NCI-H82 (cell line): ENCODE results near the gene RNF220.
"Not testable (repeated sequence)": the region's sequence is repeated elsewhere in the genome, so short reads cannot be mapped to it uniquely, and the experiment has no call there.

Source experiments
- DNase-seq: peaks from one replicate; lab custom pipeline; 2025; lab: John Stamatoyannopoulos, UW

The RNF220 gene

DNA sequence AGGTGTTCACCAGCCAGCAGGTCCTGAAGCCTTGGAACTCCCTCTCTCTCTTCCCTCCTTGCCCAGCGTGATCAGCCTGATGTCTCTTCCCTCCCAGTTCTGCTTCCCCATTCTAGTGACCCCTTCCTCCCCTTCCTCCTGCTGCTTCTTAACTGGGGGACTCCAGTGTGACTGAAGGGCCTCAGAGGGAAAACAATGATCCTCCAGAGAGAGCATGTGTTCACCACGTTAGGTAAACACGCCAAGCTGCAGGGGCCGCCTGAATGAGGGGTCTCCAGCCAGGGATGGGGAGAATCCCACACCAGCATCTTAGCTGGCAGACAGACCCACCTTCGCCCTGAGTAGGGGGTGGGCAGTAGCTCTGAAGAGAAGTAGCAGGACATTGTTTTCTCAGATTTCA lies 144.5 kb downstream of the RNF220 start:
- DNase-seq = no peak

DNA sequence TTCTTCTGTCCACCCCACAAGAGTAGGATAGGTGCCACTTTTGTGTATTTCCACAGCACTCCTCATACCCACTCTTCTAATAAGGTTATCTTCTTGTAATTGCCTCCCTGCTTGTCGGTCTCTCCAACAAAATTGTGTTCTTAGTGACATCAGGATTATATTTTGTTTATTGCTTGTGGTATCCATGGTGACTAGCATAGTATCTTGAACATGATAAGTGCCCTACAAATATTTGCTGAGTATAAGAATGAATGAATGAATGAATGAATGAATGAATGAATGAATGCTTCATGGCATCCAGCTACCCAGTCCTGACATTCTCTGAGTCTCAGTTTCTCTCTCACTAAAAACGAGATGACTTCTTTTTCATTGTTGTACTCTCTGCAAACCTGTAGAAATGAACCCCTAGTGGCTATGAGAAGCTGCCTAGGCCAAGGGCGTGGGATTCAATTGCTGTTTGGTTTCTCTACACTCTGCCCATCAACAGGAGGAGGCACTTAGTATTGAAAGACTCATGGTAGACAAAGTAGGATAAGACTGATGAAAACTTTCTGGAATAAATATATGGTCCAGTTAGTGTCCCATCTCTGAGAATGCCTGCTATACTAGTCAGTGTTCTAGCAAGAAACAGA lies 148.2 kb downstream of the RNF220 start:
- peak; percentile 42 for DNase-seq

DNA sequence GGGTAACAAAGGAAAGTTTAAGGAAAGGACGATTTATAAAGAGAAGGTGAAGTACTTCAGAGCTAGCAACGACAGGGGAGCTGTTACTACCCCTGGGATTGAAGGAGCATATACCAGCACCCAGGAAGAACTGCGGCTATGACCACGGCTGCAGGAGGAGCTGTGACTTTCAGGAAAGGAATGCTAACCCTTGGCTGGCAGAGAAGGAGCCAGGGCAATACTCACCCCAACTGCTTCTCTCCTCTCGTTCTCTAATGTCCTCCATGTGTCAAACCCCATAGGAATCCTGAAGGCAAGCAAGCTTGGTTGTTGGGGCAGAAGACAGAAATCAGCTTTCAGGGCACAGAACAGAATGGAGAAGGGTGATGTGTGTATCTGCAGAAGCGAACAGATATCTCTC lies 148.7 kb downstream of the RNF220 start:
- no peak for DNase-seq

DNA sequence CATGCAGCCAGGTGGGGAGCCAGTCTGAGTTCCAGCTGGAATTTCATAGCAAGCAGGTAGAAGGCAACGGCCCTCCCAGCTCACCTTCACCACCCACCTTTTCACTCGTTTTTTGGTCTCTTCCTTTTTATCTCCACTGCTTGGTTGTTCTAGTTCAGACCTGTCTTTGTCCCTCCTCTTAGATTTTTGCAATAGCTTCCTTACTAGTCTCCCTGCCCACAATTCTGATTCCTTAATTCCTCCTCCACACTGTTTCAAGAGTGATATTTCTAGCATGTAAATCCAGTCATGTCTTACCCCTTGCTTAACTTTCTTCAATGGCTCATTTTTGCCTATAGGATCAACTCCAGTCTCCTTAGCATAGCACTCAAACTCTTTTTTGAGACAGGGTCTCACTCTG lies 149.7 kb downstream of the RNF220 start:
- no peak for DNase-seq

DNA sequence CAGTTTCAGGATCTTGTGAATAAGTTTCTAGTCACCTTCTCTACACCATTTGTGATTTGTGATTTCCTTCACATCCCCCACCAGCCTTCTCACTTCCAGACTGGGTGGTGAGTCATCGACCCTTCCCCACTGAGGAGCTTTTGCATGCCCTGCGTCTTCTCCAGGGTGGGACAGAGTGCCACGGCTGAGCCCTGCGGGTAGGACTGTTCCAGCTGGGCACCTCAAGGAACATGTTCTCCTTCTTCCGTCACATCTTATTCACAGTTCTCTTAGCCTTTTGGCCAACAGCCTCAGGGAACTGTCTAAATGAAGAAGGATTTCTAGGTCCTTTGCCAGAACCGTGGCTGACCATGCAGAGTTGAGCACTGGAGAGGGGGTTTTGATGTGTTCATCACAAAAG lies 152.7 kb downstream of the RNF220 start:
- no peak for DNase-seq

DNA sequence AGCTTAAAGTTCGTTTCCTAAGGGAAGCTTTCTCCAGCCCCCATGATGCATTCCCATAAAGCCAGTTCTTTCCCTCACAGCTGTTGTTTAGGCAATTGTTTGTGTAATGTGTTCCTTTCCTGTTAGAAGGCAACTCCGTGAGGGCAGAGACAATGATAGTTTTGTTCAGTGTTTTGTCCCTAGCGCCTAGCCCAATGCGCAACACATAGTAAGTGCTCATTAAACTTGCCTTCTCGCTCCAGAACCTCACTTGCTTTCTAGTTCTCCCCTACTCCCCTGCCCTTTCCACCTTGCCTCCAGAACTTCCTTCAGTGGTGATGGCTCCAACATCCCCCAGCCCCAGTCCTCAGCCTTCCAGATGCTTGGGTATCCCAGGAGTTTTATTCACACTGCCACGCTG lies 153.8 kb downstream of the RNF220 start:
- DNase-seq = no peak

DNA sequence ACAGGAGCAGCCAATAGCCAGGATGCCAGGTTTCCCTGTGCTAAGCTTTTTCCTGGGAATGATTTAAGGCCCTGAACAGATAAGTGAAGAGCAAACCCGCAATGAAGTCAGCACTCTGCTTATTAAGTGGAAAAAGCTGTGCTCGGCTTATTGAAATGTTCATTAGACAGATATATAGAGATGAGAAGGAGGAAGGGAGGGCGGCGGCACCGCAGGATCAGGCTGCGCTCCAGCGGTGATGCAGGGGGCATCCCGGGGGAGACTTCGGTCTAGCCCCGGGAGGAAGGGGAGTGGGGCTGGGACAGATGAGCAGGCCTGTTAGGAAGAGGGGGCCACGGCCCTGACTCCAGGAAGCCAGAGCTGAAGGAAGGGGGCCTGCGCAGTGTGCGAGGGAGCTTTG lies 154.3 kb downstream of the RNF220 start:
- DNase-seq = no peak

DNA sequence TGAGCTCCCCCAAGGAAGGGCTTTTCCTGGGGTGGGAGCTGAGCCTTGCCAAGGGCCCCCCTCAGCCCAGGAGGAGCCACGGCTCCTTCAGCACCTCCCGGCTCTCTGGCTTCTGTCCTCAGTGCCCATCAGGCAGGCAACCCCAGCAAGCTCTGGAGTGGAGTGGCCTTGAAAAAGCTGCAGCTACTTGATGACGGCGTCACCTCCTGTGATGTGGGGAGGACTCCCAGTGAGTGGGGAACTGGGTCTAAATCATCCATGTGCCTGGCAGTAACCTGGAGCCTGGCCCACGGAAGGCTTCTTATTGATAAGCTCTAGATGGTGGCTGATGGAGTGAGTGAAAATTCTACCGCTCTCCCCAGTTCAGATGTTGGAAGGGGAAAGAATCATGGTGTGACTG lies 154.9 kb downstream of the RNF220 start:
- DNase-seq = no peak

DNA sequence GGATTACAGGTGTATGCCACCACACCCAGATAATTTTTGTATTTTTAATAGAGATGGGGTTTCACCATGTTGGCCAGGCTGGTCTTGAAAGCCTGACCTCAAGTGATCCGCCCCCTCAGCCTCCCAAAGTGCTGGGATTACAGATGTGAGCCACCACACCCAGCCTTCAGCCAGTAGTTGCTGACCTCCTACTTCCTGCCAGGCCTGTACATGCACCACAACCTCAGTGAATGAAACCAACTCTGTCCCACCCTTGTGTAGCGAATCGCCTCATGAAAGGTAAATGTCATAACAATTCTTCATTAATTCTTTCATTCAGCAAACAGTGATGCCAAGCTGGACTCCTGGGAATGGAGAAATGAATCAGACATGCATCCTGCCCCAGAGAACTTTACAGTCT lies 155.6 kb downstream of the RNF220 start:
- not testable (repeated sequence) for DNase-seq

DNA sequence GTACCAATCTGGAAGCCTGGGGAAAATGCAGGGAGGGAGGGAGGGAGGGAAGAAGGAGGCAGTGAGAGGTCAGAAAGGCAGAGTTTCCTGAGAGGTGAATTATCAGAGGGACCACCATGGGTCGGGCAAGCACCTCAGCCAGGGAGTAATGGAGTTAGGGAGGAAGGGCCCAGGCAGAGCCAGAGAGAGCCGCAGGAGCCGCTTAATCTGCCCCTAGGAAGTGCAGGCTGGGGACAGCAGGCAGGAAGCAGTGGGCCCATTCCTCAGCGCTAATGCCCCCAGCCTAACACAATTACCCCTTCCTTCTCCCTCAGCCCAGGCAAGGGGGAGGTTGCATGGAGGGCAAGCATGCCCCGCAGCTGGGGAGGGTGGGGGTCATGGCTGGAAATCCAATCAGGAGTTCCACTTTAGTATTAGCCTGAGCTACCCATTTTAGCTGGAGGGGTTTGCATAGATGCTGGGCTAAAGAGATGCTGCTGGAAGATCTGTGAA lies 160.2 kb downstream of the RNF220 start:
- peak; percentile 80 for DNase-seq

DNA sequence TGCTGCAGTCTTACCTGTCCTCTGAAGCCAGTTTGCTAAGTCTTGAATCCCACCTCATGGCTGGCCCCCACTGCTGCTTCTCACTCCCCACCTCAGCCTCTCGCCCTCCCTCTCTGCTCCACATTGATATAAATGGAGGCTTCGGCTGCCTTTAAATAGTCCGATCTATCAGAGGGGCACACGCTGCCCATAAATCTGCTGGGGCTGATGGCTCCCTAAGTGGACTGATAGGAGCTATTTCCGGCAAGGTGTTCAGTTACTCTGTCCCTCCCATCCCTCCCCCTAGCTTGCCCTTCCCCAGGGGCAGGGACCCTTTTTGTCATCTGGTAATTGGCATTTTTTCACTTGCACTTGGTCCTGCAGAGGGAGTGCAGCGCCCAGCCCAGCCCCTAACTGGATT lies 160.8 kb downstream of the RNF220 start:
- DNase-seq = peak; percentile 18

DNA sequence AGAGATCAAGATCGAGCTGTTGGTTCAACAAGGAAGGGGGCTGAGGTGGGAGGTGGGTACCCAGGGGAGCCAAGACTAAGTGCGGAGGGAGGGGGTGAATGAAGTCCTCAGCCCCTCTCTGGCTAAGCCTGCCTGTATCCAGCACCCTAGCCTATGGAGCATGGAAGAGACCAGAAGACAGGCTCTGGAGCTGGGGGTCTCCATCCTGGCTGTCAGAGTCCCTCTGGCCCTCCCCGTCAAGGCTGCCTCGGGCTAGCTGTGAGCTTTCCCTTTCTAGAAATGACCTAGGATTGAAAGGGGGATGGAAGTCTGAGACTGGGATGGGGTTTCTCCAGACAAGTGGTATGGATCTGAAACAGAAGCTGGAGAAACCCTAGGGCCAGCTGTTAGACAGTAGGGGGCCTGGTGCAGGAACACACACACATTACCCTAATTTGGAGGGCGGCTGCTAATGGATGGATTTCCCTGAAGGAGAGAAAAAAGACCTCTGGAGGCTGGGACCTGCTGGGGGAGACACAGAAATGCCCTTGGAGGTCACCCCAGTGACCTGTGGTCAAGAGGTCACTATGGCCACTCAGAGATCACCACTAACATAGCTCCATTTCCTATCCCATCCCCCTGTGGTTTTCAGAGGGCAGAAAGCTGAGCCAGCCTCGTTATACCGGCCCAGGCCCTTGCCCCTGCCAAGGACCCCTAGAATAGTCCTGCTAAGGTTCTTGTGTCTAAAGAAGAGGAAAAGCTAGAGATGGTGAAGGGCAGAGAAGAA lies 161.4 kb downstream of the RNF220 start:
- no peak for DNase-seq

DNA sequence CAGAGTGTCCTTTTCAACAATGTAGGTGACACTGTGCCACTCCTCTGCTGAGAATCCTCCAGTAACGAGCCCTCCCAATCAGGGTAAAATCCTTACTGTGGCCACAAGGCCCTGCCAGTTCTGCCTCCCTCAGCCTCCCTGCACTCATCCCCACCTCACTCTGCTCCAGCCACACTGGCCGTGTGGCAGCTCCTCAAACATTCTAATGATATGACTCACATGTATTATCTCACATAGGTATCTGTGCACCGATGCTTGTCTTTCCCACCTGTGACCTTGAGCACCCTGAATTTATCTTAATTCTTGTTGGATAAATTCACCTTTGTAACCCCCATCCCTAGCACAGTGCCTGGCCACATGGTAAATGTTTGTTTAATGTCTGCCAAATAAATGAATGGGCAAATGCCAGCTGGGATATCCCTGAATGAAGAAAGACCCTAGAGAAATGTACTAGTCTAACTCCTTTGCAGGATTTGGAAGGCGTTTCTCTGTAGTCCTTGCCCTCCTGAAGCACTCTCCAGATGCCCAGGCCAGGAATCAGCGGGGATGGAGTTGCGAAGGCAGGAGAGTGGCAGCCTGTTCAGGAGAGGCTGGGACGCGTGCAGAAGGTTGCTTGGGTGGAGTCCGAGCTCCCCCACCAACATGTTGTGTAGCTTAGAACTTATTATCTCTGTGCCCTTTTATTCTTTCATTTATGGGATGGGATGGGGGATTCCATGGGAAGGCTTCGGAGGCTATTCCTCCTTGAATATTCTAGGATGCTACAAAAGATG lies 163.3 kb downstream of the RNF220 start:
- no peak for DNase-seq

DNA sequence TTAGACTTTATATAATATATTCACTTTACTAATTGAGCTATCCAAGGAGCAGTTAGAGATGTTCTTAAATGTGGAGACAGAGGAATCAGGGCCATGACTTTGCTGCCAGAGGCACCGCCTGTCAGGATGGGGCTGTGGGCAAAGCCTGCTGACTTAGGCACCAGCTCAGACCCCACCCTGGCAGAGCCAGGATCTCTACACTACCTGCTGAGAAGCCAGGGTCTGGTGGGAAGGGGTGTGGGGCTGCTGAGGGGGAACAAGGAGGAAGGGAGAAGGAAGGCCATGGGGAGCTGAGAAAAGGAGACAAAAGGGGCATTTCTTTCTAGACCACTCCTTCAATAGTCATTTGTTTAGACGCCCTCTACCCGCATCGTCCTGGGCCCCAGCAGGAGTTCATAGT lies 164.4 kb downstream of the RNF220 start:
- DNase-seq = no peak

DNA sequence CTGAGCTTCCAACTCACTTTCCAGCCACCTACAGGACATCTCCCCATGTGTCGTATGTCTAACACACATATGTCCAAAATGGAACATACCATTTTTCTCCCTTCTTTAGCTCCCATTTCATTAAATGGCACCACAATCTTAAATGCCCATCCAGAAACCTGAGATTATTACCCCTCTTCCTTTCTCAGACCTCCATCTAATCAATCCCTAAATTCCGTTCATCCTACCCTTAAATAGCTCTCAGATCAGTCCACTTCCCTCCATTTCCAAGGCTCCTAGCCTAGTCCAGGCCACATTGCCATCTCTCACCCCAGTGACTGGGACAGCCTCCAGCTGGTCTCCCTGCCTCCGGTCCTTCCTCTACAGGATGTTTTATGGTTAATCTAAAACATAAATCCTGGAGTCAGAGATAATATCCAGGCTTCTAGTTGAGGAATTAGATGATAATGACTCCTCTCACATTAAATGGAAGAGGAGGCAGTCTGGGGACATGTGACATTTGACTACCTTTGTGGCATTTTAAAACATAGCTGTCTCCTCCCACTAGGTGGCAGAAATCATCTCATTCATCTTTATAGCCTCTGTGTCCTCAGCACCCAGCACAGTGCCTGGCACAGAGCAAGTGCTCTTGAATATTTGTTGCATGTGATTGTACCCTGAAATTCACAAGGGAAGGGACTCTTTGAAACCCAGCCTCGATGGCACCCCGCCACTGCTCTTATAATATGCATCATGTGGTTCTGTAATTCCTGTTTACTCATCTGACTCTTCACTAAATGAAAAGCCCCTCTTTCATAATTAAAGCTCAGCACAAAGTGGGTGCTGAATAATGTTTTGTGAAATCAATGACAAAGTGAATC lies 166.9 kb downstream of the RNF220 start:
- DNase-seq = peak; percentile 65

DNA sequence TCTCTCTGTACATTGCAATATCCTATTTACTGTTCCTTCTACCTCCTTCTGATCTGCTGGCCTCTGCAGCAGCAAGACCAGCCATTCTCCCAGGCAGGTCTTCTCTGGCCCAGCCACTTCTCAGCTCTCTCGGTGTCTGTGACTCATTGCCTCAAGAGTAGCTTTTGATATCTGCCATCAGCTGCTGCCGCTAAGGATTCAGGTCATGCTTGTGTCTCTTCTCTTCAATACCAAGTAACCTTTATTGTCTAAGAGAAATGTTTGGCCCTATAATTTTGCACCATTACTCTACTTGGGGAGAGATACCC lies 167.5 kb downstream of the RNF220 start:
- DNase-seq = no peak

DNA sequence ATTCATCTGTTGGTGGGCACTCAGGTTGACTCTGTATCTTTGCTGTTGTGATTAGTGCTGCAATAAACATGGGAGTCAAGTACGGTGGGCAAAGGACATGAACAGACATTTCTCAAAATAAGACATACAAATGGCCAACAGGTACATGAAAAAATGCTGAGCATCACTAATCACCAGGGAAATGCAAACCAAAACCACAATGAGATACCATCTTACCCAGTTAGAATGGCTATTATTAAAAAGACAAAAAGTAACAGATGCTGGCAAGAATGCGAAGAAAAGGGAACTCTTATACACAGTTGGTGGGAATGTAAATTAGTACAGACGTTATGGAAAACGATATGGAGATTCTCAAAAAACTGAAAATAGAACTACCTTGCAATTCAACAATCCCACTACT lies 170.3 kb downstream of the RNF220 start:
- no peak for DNase-seq

DNA sequence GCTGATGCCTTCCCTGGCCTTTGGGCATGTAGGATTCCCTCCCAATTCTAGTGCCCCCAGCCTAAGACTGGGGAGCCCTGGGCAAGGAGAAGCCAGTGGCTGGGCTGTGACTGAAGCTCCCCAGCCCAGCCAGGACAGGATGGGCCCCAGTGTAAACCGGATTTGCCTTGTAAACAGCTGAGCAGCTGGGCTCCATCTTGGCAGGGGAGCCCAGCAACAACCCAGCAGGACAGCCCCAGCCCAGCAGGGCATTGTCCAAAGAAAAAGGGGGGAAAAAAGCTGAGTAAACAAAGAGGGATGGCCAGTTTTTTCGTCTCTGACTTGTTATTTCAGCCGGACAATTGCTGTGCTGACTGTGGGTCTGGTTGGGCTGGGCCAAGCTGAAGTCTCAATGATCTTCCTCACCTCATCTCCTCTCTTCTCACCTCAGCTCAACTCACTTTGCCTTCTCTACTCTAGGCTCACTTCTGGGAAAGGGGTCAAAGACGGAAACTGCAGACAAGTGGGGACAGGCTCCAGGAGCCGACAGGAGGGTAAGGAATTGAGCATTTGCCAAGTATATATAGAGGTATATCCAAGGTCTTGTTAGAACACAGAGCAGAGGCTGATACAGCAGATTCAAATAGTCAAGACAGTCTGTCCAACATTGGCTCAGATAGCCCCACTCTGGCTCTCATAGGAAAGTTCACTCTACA lies 171.5 kb downstream of the RNF220 start:
- DNase-seq = peak; percentile 16

DNA sequence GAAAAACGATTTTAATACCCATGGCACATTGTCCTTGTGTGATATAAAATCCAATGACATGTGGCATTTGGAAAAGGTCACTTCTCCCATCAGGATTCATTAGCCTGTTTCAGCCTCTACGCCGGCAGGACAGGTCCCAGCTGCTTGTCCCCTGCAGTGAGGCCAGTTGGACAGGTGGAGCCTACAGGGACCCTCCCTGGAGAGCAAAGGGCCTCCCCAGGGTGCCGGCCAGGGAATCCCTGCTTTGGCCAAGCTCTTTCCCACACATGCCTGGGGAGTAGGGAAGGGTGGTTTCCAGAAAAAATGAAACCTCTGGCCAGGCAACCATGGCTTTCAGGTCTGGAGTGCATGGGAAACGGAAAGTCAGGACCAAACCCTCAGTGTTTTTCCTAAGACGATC lies 176.2 kb downstream of the RNF220 start:
- DNase-seq = no peak

DNA sequence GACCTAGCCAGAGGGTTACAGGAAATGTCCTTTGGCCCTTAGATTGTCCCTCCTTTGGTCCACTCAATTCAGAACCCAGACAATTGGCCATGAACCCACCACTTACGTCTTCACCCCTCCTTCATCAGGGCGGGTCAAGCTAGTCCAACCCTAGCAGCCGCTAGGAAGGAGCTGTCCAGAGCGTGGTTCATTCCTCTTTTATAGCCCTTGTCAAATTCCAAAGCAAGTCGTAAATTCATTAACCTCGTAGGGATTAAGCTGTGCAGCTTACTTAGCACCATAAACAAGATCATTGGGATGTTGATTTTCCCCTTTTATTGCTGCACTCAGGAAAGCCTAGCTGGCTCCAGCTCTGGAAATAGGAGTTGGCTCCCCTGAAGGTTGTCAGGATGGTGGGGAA lies 179.1 kb downstream of the RNF220 start:
- peak; percentile 91 for DNase-seq

DNA sequence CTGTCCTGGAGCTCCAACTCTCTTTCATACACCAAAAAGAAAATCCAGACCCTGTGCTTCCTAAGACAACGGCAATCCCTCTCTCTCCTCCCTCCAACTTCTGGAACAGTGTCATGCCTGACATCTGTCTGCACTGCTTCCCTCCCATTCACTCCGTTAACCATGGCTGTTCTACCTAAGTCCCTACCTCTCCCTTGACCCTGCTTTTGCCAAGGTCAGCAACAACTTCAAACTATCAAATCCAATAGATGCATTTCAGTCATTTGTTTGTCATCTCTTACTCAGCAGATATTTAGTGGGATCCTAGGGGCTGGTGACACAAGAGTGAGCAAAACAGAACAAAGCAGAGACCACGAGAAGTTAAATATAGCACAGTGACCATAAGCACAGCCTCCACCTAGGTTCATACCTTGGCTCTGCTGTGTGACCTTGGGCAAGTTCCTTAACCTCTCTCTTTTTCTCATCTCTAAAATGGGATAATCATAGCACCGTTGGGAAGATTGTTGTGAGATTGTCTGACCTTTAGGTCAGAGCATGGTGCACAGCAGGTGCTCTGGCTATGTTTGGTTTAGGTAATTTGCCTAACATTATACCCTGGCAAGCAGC lies 180.4 kb downstream of the RNF220 start:
- no peak for DNase-seq
